CD1c-positive myeloid dendritic cell (primary cell): ENCODE results near the gene DGCR2.

Source experiments
- DNase-seq: peaks from one replicate; pipeline ENCODE4 v3.0.0-alpha.2; 2016; ENCODE audit errors: extremely low spot score

Gene DGCR2

GRCh38 chr22:19147195-19147780, 25.1 kb upstream of the DGCR2 start:
- no peak for DNase-seq

GRCh38 chr22:19146215-19146968, 24.2 kb upstream of the DGCR2 start:
- DNase-seq = no peak

- peak; percentile 40 for DNase-seq
Observed at GRCh38 chr22:19143967-19144400, 21.8 kb upstream of the DGCR2 start.

- no peak for DNase-seq
Observed at GRCh38 chr22:19143212-19143611, 21.0 kb upstream of the DGCR2 start.

GRCh38 chr22:19142394-19142793, 20.2 kb upstream of the DGCR2 start:
- no peak for DNase-seq

GRCh38 chr22:19139974-19140373, 17.8 kb upstream of the DGCR2 start:
- DNase-seq = no peak

GRCh38 chr22:19139001-19139356, 16.8 kb upstream of the DGCR2 start:
- no peak for DNase-seq

GRCh38 chr22:19138217-19139000, 16.2 kb upstream of the DGCR2 start:
- no peak for DNase-seq

- no peak for DNase-seq
Observed at GRCh38 chr22:19137384-19138216, 15.4 kb upstream of the DGCR2 start.

- no peak for DNase-seq
Observed at GRCh38 chr22:19136915-19137314, 14.7 kb upstream of the DGCR2 start.

- DNase-seq = no peak
Observed at GRCh38 chr22:19134874-19135273, 12.7 kb upstream of the DGCR2 start.

- DNase-seq = no peak
Observed at GRCh38 chr22:19134176-19134831, 12.1 kb upstream of the DGCR2 start.

GRCh38 chr22:19133561-19133960, 11.3 kb upstream of the DGCR2 start:
- no peak for DNase-seq

GRCh38 chr22:19132693-19133400, 10.6 kb upstream of the DGCR2 start:
- no peak for DNase-seq

GRCh38 chr22:19132153-19132552, 9.9 kb upstream of the DGCR2 start:
- DNase-seq = no peak

- DNase-seq = no peak
Observed at GRCh38 chr22:19131685-19132015, 9.4 kb upstream of the DGCR2 start.

- DNase-seq = no peak
Observed at GRCh38 chr22:19130959-19131684, 8.9 kb upstream of the DGCR2 start, which contains the start of gene TSSK2. Gene TSSK2, plus strand, starts transcription at chr22:19131308. Its CDS starts 92 bp downstream, at chr22:19131400.

- DNase-seq = no peak
Observed at GRCh38 chr22:19129871-19130270, 7.7 kb upstream of the DGCR2 start.

- DNase-seq = no peak
Observed at GRCh38 chr22:19128946-19129727, 6.9 kb upstream of the DGCR2 start.
